Activated T-cell treated with anti-CD3 and anti-CD28 coated beads, Interleukin-2, amount 50 U/mL, for 4 hours (primary cell): Measurements from ENCODE around the gene TAF1B. TPM values are rescaled to one million over a fixed set of nuclear protein-coding genes. Genes with fewer than 3 reads are reported as not detected.

Experiments used
- ATAC-seq, 2 donors: fragments of 200-7000 bp; cut with Tn5 transposase; one replicate each; pipeline ENCODE4 v1.10.0; 2021
- DNase-seq: peaks from one replicate; pipeline ENCODE4 v3.0.0-alpha.2; 2020
- H3K27me3 Mint-ChIP-seq: one replicate; pipeline ENCODE4 v1.8.0; 2021; ENCODE audit warnings: low read depth, mixed read lengths
- H3K36me3 Mint-ChIP-seq: one replicate; pipeline ENCODE4 v1.8.0; 2022; ENCODE audit warnings: mixed read lengths; ENCODE audit not compliant: insufficient read depth
- H3K4me1 Mint-ChIP-seq: one replicate; pipeline ENCODE4 v1.8.0; 2021; ENCODE audit warnings: low read depth, mixed read lengths
- H3K4me3 Mint-ChIP-seq: one replicate; pipeline ENCODE4 v1.8.0; 2021; ENCODE audit warnings: mild to moderate bottlenecking, moderate library complexity, mixed read lengths
- H3K9me3 Mint-ChIP-seq: one replicate; pipeline ENCODE4 v1.8.0; 2021; ENCODE audit warnings: mixed read lengths
- total RNA-seq, 3 donors: library from RNA; stranded (reverse); gene quantifications; one replicate each; pipeline ENCODE4 v1.2.1, GENCODE V29; 2021

The TAF1B gene
- total RNA-seq, 3 donors from 2014 or later = 23.3 to 29.6 (median 26.4) TPM

DNA sequence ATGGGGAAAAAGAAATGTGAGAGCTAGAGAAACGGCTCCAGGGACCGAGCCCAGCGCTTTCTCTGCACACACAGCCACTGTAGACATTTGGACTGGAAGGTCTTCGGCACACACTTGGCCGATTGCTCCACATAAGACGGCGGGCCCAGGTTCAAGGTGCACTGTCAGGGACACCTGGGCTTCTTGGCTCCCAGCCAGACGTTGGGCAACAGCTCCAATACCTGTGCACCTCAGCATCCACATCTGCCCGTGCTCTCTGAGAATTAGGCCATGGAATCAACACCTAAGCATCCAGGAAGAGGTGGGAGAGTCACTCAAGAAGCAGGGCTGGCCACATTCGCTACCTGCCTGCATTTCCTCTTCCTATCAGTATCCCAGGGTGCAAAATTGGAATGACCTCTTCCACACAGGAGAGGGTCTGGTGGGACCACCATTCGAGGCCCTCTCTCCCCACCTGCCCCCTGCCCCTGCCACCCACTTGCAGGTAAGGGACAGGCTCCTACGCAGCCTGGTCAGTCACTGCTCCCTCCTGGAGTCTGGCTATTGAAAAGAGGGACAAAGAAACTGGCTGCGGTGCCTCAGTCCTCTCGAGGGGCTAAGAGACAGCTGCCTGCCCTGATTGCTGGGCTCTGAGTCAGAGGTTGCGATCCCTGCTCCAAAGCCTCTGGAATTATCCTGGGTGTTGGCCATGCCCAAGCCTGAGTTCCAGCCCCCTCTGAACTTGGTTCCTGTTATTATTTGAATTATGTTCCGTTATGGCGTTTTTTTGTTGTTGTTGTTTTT, 40.1 kb upstream of the TAF1B start:
- no peaks in the 10 kb centered on the region for H3K9me3 Mint-ChIP-seq
- H3K27me3 Mint-ChIP-seq = no peaks in the 10 kb centered on the region
- no peak overlapping the region for H3K4me3 Mint-ChIP-seq
- no peaks in the 10 kb centered on the region for H3K36me3 Mint-ChIP-seq
- ATAC-seq (no peak), DNase-seq (no peak)
- H3K4me1 Mint-ChIP-seq = peaks cover 30% of the 10 kb centered on the region

DNA sequence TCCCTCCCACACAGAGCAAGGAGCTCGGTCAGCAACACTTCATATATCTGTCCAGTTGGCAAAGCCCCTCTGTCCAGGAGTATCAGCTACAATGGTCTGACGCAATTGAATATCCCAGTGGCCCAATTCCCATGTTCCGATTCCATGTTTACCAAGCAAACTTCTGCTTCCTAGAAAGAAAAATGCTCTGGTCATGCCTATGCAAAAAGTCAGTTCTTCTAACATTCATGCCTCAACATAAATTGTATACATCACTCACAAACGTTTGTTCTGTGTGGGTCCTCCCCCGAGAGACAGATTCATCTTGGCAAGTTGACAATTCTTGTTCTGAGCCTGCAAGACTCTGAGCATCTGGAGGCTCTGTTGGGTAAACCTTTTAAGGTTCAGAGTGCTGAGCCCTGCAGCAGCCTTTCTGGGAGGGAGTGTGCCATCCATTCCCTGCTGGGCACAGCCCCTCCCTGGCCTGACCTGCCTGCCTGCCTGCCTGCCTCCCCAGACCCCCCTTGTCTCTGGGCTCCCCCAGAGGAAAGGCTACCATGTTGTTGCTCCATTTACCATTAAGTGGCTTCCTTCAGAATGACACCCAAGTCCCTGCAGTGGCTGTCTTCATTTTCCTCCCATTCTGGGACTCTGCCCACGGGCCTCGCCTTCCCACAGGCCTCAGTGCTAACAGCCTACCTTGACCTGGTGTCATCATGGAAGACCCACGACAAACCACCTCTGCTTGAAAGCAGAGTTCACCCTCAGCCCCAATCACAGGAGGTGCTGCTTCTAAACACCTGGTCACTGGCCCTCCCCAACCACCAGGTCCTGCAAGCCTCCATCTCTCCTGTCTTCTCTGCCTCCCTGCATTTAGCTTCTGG, 37.6 kb upstream of the TAF1B start:
- no peaks in the 10 kb centered on the region for H3K36me3 Mint-ChIP-seq
- no peak overlapping the region for H3K4me3 Mint-ChIP-seq
- H3K9me3 Mint-ChIP-seq = no peaks in the 10 kb centered on the region
- DNase-seq (no peak), ATAC-seq (no peak)
- peaks cover 8% of the 10 kb centered on the region for H3K4me1 Mint-ChIP-seq
- H3K27me3 Mint-ChIP-seq = no peaks in the 10 kb centered on the region

DNA sequence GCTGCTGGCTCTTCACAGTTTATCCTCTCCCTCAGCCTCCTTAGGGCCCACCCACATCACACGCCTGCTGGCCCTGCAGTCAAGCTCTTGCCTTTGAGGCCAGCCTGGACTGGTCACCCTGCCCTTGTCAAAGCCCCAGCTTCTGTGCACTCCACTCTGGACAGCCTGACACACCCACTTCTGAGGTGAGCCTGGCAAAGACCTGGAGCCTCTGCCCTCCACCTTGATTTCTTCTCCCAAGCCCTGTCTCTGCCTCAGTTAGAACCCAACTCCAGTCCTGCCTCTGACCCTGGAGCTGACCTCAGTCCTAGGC, 37.0 kb upstream of the TAF1B start:
- Mint-ChIP-seq H3K4me3 (no peak overlapping the region), H3K9me3 (no peaks in the 10 kb centered on the region), H3K27me3 (no peaks in the 10 kb centered on the region), H3K4me1 (peaks cover 2% of the 10 kb centered on the region), H3K36me3 (no peaks in the 10 kb centered on the region)
- ATAC-seq (no peak), DNase-seq (no peak)

DNA sequence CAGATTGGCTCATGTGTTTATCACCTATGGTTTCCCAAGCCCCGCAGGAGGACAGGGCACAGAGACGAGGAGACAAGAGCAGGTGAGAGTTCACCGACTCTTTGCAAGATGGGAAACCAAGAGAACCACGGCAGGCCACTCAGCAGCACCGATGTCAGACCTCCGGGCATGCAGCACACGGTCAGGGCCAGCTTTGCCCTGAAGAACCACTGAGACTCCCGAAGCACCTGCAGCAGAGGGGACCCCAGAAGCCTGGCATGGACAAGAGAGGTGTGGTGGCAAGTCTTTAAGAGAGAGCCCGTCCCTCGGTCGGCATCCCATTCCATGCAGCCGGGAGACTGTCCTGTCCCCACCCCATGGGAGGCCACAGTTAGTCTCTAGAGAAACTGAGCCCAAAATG, 36.6 kb upstream of the TAF1B start:
- DNase-seq (no peak), ATAC-seq (no peak)
- Mint-ChIP-seq H3K27me3 (no peaks in the 10 kb centered on the region), H3K36me3 (no peaks in the 10 kb centered on the region), H3K4me3 (no peak overlapping the region), H3K4me1 (no peaks in the 10 kb centered on the region), H3K9me3 (no peaks in the 10 kb centered on the region)

DNA sequence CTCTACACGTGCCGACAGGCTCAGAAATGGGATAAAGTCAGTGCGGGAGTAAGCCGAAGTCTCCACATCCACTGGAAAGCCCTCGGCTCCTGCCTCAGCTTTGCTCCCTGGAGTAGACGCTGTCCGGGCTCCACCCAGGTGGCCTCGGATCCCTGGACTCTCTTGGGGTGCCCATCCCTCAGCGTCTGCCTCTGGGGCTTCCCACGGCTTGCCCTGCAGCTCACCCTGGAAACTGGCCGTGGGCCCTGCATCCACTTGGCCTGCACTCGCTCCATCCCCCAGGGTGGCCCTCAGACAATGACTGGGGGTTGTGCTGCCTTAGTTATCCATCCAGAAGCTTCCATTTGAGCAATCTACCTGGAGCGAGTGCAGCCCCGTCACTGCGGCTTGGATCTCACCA, 36.2 kb upstream of the TAF1B start:
- ATAC-seq (no peak), DNase-seq (no peak)
- H3K9me3 Mint-ChIP-seq = no peaks in the 10 kb centered on the region
- no peaks in the 10 kb centered on the region for H3K27me3 Mint-ChIP-seq
- no peaks in the 10 kb centered on the region for H3K36me3 Mint-ChIP-seq
- H3K4me1 Mint-ChIP-seq = no peaks in the 10 kb centered on the region
- no peak overlapping the region for H3K4me3 Mint-ChIP-seq

DNA sequence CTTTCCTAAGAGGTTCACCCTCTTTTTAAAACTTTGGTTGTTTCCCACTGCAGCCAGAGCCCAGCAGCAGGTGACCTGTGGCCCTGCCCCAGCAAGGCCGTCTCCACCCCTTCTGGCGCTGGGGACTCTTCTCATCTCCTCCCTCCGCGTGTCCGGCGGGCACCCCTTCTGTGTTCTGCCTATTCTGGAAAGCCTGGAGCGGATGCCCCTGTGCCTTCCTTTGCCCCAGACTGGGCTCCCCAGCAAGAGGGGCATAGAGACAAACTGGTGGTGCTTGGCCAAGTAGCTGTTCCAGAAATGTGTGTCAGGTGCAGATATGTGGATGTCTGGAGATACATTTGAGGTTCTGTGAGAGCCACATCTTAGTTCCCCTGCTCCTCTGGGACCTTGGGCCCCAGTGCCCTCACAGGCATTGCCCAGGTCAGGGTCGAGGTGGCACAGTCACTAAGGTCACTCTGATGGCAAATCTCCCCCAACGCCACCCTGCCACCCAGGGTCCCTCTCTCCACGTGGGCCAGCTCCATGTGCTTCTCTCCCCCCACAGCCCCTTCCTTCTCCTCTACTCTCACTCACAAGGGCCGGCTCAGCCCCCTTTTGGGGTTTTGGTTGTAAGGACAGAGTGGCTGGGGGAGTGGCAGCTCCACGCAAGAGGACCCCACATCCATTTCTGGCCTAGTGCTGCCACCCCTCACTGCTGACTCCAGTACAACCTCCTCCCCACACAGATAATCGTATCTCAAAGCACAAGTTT, 35.5 kb upstream of the TAF1B start:
- ATAC-seq (no peak), DNase-seq (no peak)
- H3K9me3 Mint-ChIP-seq = no peaks in the 10 kb centered on the region

DNA sequence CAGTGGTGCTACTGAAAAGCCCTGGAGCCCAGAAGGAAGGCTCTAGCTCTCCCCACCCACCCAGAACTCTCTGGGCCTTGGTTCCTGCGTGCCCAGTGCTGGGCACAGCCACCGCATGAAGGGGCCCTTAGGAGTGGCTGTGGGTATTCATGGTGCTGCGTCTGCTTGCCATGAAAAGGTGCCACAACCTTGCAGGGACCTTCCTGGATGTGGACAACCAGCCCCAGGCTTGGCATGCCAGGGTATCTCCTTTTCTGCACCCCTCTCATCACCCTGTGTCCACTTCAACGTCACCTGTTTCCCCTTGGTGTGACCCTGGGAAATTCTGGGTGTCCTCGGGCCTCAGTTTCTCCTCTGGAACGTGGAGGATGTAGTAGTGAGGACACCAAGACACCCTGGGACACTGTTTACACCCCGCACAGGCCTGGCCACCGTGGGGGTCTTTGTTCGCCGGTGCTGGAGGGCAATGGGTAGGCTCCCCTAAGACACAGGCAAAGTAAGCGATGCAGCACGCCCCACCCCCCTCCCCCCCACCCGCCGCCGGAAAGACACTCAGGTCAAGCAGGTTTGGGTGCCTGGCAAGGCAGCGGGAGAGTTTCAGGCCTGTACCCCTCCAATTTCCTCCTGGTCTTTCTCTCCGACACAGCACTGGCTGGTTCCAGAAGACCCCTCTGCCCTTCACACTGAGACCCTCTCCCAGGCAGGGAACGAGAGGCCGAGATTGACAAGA, 34.8 kb upstream of the TAF1B start:
- H3K27me3 Mint-ChIP-seq = peaks cover 3% of the 10 kb centered on the region
- ATAC-seq (no peak), DNase-seq (no peak)
- no peaks in the 10 kb centered on the region for H3K4me1 Mint-ChIP-seq
- H3K9me3 Mint-ChIP-seq = no peaks in the 10 kb centered on the region
- no peak overlapping the region for H3K4me3 Mint-ChIP-seq
- no peaks in the 10 kb centered on the region for H3K36me3 Mint-ChIP-seq

More for the DNA sequence above, 35.5 kb upstream of the TAF1B start:
- no peaks in the 10 kb centered on the region for H3K36me3 Mint-ChIP-seq
- H3K4me1 Mint-ChIP-seq = no peaks in the 10 kb centered on the region
- H3K27me3 Mint-ChIP-seq = peaks cover under 1% of the 10 kb centered on the region
- no peak overlapping the region for H3K4me3 Mint-ChIP-seq

DNA sequence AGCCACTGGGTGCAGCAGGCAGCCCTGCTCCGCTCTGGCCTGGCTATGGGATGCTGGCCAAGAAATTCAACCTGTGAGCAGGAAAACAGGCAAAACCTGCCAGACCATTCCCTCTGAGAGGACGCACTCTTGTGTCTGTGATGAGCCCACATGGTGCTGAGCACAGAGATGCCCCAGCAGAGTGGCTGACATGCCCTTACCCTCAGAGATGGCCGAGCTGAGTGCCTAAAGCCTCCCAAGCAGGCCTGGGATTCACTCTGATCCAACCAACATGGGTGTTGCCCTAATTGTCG, 34.3 kb upstream of the TAF1B start:
- no peak overlapping the region for H3K4me3 Mint-ChIP-seq
- peaks cover 2% of the 10 kb centered on the region for H3K4me1 Mint-ChIP-seq
- H3K27me3 Mint-ChIP-seq = peaks cover 3% of the 10 kb centered on the region
- H3K9me3 Mint-ChIP-seq = no peaks in the 10 kb centered on the region
- DNase-seq (no peak), ATAC-seq (no peak)
- no peaks in the 10 kb centered on the region for H3K36me3 Mint-ChIP-seq

DNA sequence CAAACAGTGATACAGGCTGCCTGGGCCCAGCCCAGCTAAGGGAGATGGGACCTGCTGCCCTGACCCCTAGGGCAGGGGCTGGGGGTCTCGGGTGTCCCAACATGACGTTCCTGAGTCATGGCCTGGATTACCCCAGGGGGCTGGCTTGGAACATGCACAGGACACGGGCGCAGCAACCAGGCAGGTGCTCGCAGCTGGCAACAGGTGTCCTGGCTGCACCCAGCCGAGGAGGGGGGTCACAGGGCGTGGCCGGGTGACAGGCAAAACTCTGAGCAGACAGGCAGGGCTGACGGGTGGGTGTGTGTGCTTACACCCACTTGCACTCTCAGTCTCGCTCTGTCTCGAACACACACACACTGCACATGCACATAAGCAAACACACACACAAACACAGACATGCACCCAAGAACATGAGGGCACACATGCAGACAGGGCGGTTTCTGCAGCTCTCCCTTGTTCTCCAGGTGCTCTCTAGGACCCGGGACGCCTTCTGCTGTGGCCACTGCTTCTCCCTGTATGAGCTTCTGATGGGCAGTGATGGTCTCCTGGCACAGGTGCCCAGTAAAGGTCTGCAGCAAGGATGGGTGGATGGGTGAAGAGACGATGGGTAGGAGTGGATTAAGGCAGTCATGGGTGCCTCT, 33.7 kb upstream of the TAF1B start:
- Mint-ChIP-seq H3K4me3 (no peak overlapping the region), H3K9me3 (no peaks in the 10 kb centered on the region), H3K4me1 (peaks cover 2% of the 10 kb centered on the region), H3K36me3 (no peaks in the 10 kb centered on the region), H3K27me3 (peaks cover 3% of the 10 kb centered on the region)
- DNase-seq (no peak), ATAC-seq (no peak)

DNA sequence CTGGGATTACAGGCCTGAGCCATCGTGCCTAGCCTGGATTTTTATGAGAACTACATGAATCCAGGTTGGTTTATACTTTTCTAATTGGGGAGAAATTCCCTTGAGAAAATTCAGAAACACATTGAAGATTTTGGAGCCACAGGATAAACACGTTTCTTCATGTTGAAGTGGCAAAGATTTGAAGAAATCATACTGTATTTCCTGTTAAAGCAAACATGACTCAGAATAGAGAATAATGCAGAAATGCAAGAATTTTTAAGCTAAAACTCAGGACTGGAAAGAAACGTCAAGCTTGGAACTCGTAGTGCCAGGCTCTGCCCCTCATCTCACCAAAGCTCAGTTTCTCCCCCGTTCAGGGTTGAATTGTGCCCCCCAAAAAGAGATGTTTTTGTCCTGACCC, 32.1 kb upstream of the TAF1B start:
- Mint-ChIP-seq H3K4me1 (peaks cover 7% of the 10 kb centered on the region), H3K9me3 (no peaks in the 10 kb centered on the region), H3K4me3 (no peak overlapping the region), H3K36me3 (no peaks in the 10 kb centered on the region), H3K27me3 (peaks cover 3% of the 10 kb centered on the region)
- no peak for ATAC-seq
- no peak for DNase-seq

DNA sequence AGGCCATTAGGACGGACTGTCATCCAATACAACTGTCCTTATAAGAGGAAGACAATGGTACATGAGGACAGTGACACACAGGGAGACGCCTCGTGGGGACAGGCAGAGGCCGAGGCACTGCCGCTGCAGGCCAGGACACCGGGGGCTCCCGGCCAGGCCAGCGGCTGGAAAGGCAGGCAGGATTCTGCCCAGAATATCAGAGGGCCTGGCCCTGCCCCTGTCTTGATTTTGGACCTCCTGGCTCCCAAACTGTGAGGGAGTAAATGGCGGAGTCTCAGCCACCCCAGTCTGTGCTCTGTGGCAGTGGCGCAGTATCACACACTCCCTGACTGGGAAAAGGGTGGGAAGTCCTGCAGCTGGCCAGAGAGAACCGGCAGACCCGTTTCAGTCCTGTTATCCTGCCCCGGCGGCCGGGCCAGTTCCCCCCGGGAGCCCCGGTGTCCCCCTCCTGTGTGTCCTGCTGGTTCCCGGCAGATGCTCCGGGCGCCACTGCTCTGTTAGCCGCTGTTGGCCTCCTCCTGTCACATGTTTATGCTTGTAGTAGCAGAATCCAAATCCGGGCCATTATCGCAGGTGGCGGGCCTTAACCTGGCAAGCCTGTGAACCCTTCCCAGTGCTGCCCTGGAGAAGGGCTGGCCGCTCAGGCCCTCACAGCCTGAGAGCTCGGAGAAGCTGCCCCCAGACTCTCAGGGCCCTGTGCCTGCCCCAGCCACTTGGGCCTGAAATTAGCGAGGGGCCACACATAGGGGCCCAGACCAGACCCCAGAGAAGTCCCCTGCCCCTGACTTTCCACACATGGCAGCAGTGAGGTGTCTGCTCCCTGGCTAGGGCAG, 31.4 kb upstream of the TAF1B start:
- Mint-ChIP-seq H3K9me3 (no peaks in the 10 kb centered on the region), H3K36me3 (no peaks in the 10 kb centered on the region), H3K27me3 (peaks cover 3% of the 10 kb centered on the region), H3K4me3 (no peak overlapping the region), H3K4me1 (peaks cover 11% of the 10 kb centered on the region)
- ATAC-seq (no peak), DNase-seq (no peak)

DNA sequence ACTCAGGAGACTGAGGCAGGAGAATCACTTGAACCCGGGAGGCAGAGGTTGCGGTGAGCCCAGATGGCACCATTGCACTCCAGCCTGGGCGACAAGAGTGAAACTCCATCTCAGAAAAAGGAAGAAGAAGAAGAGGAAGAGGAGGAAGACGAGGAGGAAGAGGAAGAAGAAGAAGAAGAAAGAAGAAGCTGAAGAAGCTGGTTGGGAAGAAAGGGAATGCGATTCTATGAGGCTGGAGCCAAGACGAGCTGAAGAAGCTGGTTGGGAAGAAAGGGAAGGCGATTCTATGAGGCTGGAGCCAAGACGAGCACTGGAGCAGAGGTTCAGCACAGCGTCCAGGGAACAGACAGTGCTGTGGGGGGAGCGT, 30.3 kb upstream of the TAF1B start:
- H3K4me1 Mint-ChIP-seq = peaks cover 13% of the 10 kb centered on the region
- H3K27me3 Mint-ChIP-seq = peaks cover 3% of the 10 kb centered on the region
- H3K9me3 Mint-ChIP-seq = no peaks in the 10 kb centered on the region
- no peaks in the 10 kb centered on the region for H3K36me3 Mint-ChIP-seq
- no peak overlapping the region for H3K4me3 Mint-ChIP-seq
- no peak for DNase-seq
- no peak for ATAC-seq

DNA sequence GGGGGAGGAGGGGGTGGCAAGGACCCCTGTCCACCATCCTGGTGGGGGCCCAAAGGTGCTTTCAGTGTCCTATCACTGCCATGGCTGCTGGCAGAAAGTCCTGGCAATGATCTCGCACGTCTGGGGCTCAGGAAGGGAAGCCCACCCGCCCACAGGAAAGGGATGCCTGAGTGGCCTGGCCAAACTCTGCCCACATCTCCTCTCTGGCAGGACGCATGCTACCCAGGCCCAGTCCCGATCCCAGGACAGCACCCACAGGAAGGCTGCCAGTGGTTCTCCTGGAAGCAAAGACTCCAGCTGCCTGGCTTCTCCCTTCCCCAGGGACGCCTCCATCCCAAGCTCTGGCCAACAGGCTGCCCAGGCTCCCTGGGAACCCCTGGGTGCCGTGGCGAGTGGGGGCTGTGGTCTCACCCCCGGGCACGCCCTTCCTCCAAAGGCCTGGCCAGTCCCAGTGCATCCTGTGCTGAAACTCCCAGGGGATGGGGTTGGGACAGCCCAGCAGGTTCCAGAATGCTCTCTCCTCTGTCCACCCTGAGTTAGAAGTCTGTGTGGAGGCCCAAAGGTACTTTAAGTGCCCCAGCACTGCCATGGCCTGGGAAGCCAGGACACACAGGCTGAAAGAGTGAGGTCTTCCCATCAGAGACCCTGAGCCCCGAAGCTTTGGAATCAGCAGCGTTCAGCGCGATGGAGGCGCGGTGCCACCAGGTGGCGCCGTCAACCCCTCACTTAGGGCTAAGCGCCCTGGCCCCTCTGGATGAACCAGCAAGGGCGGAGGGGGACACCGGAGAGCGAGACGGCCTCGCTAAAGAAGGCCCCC, 29.8 kb upstream of the TAF1B start:
- no peaks in the 10 kb centered on the region for H3K9me3 Mint-ChIP-seq
- DNase-seq (peak; percentile 69), ATAC-seq (peak; percentile 86 to 95)
- H3K36me3 Mint-ChIP-seq = no peaks in the 10 kb centered on the region
- H3K4me3 Mint-ChIP-seq = no peak overlapping the region
- peaks cover 3% of the 10 kb centered on the region for H3K27me3 Mint-ChIP-seq
- peaks cover 13% of the 10 kb centered on the region for H3K4me1 Mint-ChIP-seq
